GM18526 (cell line): ENCODE measurements around the gene ZNF367.

Experiments used
- POLR2A ChIP-seq: IDR thresholded peaks from 3 replicates; pipeline ENCODE4 v1.6.1; 2011; ENCODE audit not compliant: insufficient read length; ENCODE audit errors: extremely low read depth

Gene ZNF367

GRCh38 chr9:96419691-96419969 is 1.5 kb upstream of the ZNF367 start:
- TF ChIP-seq POLR2A = no peak

- TF ChIP-seq POLR2A = peak; percentile 46
These were observed 935 bp upstream of the ZNF367 start for GRCh38 chr9:96418920-96419690.

DNA sequence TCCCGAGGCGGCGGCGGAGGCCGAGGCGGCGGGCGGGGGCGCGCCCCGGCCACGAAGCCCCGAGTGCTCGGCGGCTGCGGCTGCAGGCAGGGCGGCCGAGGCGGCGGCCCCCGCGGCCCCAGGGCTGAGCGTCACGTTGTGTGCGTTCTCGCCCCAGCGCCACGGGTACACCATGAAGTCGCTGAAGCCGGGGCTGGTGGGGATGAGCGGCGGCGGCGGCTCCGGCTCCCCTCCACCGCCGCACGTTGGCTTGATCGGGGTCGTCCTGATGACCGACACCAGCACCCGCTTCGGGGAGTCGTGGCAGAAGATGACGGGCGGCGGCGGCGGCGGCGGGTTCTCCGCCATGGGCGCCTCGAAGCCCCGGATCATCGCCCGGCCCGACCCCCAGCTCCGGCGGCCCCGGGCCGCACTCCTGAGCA is 498 bp downstream of the ZNF367 start:
- no peak for TF ChIP-seq POLR2A

DNA sequence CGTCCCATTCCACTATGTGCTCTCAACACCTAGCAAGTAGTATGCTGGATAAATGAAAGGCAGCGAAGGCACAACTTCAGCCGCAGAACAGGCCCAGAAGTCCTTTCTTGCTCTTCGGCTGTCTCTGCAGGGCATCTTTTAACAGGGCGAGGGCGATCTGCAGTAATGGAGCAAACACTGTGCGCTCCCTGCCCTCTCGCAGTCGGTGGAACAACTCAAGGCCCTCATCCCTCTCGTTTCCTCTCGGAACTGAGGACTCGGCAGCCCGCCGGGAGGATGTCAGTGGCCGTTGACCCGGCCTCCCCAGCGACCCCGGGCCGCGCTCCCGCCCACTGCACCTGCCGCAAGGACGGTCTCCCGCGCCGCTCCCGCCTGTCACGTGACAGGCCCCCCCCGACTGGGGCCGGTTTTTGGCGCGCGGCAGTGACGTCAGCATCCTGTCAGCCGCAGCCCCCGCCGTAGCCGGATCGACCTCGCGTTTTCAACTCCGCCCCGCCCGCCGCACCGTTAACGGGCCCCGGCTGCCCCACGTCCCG is 1.1 kb downstream of the ZNF367 start:
- peak; percentile 60 for TF ChIP-seq POLR2A

DNA sequence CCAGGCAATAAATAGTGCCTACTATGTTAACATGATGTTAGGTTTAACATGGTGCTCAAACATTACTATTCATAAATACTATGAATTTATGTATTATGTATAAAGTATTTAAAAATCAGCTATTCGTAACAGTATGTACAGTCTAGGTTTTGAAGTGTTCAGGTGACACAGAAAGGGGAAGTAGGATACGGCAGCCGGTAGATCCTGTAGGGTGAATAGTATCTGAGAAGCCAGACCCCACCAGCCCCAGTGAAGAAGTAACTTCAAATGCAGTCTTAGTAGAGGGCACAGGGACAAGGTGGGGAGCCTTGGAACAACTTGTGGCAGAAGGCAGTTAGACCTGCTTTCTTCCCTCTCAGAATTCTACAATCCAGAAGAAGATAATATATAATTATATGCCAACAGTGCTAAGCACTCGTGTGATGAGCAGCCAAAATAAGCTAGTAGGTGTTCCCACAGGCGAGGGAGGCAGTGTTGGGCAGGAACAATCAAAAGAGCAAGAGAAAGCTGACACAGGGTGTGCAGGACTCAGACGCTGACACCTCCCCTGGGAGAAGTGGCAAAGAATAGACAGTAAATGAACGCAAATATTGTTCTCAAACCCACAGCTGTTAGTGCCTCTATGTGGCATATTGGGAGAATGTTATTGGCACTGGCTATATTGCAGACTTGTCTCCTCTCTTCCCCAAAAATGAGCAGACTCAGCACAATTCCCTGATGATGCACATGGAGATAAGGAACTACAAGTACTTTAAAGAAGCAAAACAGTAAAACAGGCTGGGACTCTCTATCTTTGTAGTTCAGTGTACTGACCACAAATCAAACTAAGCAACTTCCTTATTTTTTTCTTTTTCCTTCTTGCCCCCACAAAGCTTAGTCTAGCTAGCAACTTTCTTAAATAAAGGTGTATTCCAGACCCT is 4.6 kb downstream of the ZNF367 start:
- TF ChIP-seq POLR2A = no peak

DNA sequence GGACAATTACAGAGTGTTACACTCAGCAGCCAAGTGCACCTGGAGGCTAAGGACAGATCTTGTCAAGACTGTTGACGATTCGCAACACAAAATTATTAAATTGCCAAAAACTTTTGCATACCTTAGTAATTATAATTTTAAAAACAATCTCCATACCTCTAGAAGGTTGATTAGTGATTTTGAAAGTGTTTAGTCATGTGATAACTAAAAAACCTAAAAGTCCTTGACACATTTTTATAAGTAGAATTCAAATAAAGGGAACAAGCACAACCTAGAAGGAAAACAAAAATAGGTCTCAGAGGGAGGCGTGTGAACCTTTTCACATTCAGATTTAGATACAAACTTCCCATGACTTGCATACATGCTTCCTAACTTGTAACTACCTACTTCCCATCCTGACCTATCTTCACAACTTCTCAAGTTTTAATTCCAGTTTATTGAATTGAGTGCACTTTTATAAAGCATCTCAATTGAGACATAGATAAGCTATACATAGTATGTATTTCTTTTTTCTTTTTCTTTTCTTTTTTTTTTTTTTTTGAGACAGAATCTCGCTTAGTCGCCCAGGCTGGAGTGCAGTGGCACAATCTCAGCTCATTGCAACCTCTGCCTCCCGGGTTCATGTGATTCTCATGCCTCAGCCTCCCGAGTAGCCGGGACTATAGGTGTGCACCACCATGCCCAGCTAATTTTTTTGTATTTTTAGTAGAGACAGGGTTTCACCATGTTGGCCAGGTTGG is 5.8 kb downstream of the ZNF367 start:
- TF ChIP-seq POLR2A = no peak

GRCh38 chr9:96411129-96411838 is 6.9 kb downstream of the ZNF367 start:
- TF ChIP-seq POLR2A = no peak

DNA sequence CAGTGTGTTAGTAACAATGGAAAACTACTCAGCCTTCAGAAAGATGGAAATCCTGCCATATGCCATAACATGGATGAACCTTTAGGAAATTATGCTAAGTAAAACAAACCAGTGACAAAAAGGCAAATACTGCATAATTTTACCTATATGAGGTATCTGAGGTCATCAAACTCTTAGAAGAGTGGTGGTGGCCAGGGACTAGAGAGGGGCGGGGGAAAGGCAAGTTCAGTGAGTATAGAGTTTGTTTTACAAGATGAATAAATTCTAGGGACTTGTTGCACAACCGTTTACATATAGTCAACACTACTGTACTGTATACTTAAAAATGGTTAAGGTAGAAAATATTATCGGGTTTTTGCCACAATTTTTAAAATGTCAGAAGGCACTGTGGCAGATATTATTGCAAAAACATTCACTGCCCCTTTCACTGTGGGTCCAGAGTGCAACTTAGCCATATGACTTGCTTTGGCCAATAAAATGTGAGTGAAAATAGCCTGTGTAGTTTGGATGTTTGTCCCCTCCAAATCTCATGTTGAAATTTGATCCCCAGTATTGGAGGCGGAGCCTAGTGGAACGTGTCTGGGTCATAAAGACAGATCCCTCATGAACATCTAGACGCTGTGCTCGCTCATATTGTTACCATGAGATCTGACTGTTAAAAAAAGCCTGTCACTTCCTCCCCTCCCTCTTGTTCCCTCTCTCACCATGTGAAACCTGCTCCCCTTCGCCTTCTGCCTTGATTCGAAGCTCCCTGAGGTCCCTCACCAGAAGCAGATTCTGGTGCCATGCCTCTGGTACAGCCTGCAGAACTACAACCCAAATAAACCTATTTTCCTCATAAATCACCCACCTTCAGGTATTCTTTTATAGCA is 9.5 kb downstream of the ZNF367 start:
- no peak for TF ChIP-seq POLR2A

GRCh38 chr9:96400132-96400910 is 17.8 kb downstream of the ZNF367 start:
- no peak for TF ChIP-seq POLR2A

DNA sequence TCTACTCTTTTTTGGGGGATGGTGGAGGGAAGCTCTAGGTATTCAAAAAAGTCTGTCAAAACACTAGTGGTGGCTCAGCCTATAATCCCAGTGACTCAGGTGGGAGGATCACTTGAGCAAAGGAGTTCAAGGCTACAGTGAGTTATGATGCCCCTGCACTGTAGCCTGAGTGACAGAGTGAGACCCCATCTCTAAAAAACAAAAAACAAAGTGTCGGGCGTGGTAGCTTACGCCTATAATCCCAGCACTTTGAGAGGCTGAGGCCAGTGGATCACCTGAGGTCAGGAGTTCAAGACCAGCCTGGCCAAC is 18.9 kb downstream of the ZNF367 start:
- no peak for TF ChIP-seq POLR2A

DNA sequence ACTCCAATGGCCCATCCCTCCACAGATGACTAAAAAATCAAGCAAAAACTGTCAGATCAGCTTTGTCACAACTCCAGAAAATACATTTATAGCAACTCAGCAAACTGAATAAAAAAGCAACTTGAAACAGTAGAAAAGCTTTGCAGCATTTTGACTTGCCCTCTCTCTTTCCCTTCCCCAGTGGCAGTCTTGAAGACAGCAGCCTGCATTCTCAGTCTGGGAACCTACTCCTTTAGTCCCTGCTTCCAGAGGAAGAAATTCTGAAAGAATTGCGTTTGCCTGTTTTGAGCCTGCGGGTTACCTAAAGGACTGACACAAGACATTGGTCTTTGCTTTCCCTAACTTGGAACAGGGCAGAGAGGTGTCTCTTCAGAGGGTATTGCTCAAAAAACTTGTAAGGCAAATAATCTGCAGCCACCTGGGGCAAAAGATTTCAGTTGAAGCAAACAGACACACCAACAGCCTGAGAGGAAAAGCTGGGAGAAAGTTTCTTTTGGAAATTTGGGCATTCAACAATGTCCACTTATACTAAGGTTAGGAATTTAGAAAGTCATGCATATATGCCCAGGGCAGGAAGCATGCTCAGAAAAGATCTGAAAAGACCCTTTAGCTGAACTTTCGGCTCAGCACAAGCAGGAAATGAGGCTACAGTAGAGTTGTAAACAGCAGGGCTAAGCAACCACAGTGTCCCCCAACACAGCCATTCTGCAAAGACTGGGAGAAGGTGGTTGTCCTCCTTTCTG is 19.4 kb downstream of the ZNF367 start:
- TF ChIP-seq POLR2A = no peak

- no peak for TF ChIP-seq POLR2A
These were observed 22.2 kb downstream of the ZNF367 start for GRCh38 chr9:96395964-96396363.
